Body of pancreas (tissue), 4 donors: ENCODE measurements around the gene RASL10A.

ENCODE experiments used
- POLR2A ChIP-seq, 3 donors: fragments of 450-650 bp; IDR thresholded peaks; one replicate each; pipeline ENCODE4 v1.6.1; 2016; ENCODE audit warnings: antibody characterized with exemption in 3 of 3, mild to moderate bottlenecking in 2 of 3
- TF ChIP-seq, protein P1 (sequence below), 7 experiments: fragments of 450-650 bp in 4 of 7; fragments of 200-600 bp in 3 of 7; sonication (generic) in 3 of 7; IDR thresholded peaks; one replicate each; pipeline ENCODE4 v1.5.1; 2016 to 2019; ENCODE audit warnings: antibody characterized with exemption in 7 of 7

- TF ChIP-seq, protein P1, sequence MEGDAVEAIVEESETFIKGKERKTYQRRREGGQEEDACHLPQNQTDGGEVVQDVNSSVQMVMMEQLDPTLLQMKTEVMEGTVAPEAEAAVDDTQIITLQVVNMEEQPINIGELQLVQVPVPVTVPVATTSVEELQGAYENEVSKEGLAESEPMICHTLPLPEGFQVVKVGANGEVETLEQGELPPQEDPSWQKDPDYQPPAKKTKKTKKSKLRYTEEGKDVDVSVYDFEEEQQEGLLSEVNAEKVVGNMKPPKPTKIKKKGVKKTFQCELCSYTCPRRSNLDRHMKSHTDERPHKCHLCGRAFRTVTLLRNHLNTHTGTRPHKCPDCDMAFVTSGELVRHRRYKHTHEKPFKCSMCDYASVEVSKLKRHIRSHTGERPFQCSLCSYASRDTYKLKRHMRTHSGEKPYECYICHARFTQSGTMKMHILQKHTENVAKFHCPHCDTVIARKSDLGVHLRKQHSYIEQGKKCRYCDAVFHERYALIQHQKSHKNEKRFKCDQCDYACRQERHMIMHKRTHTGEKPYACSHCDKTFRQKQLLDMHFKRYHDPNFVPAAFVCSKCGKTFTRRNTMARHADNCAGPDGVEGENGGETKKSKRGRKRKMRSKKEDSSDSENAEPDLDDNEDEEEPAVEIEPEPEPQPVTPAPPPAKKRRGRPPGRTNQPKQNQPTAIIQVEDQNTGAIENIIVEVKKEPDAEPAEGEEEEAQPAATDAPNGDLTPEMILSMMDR (IDR thresholded peaks at IDR 0.05): no peak
- TF ChIP-seq POLR2A (IDR thresholded peaks at IDR 0.05): no peak
These were observed 44.8 kb downstream of the RASL10A start for GRCh38 chr22:29270475-29271271.
